ENCODE measurements around the gene APOC3.

DNA sequence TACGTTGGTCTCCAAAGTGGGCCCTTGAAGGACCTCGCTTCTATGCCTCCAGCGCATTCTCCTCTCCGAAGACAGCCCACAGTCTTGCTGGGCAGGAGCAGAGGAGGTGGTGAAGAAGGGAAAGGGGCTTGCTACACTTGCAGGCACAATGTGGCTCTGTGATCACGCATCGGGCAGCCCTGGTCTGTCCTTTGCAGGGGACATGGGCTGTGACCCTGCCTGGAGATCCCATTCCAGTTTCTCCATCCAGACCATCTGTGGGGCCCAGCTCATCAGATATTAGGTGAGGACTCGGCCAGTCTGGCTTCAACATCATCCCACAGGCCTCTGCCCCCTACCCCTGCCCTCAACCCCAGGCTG lies 6.9 kb downstream of the APOC3 start:
- TF ChIP-seq POLR2A (IDR thresholded peaks at IDR 0.05), result no peak
- TF ChIP-seq CTCF (IDR thresholded peaks at IDR 0.05), result no peak
